GM23338 (cell line): Measurements from ENCODE around the gene FAF2. TPM values are rescaled to one million over a fixed set of nuclear protein-coding genes. Genes with fewer than 3 reads are reported as not detected.

Source experiments
- ATAC-seq: fragments of 200-7000 bp; cut with Tn5 transposase; 3 replicates; pipeline ENCODE4 v1.9.1; 2020
- DNase-seq: peaks from one replicate; pipeline ENCODE4 v3.0.0-alpha.2; 2015; ENCODE audit warnings: low spot score
- H2AFZ ChIP-seq: fragments of 200-600 bp; sonication (generic); 2 replicates; pipeline ENCODE4 v1.8.0; 2016; ENCODE audit warnings: antibody characterized with exemption, mild to moderate bottlenecking, moderate library complexity
- H3F3A ChIP-seq: fragments of 200-600 bp; sonication (generic); replicated peaks from 2 replicates; pipeline ENCODE4 v1.8.0; 2017; ENCODE audit warnings: antibody characterized with exemption, mixed run types, low read depth
- H3K27ac ChIP-seq: fragments of 200-600 bp; sonication (generic); 2 replicates; pipeline ENCODE4 v1.6.1; 2016; ENCODE audit warnings: low read depth
- H3K27me3 ChIP-seq: fragments of 200-600 bp; sonication (generic); 2 replicates; pipeline ENCODE4 v1.8.0; 2016; ENCODE audit warnings: mild to moderate bottlenecking, mixed run types, moderate library complexity; ENCODE audit not compliant: insufficient read depth
- H3K36me3 ChIP-seq: fragments of 200-600 bp; sonication (generic); 2 replicates; pipeline ENCODE4 v1.8.0; 2016; ENCODE audit warnings: mild to moderate bottlenecking; ENCODE audit not compliant: insufficient read depth
- H3K4me1 ChIP-seq: fragments of 200-600 bp; sonication (generic); 2 replicates; pipeline ENCODE4 v1.8.0; 2016; ENCODE audit warnings: mild to moderate bottlenecking, moderate library complexity; ENCODE audit not compliant: insufficient read depth
- H3K4me2 ChIP-seq: fragments of 200-600 bp; sonication (generic); 2 replicates; pipeline ENCODE4 v1.7.1; 2017; ENCODE audit warnings: mixed run types
- H3K4me3 ChIP-seq: fragments of 200-600 bp; sonication (generic); 2 replicates; pipeline ENCODE4 v1.6.1; 2016; ENCODE audit warnings: mixed run types
- H3K79me2 ChIP-seq: fragments of 200-600 bp; sonication (generic); replicated peaks from 2 replicates; pipeline ENCODE4 v1.8.0; 2017; ENCODE audit warnings: mild to moderate bottlenecking; ENCODE audit not compliant: insufficient read depth
- H3K9me2 ChIP-seq: fragments of 200-600 bp; sonication (generic); 2 replicates; pipeline ENCODE4 v1.8.0; 2017; ENCODE audit not compliant: insufficient read depth
- H4K20me1 ChIP-seq: fragments of 200-600 bp; sonication (generic); replicated peaks from 2 replicates; pipeline ENCODE4 v1.8.0; 2017; ENCODE audit warnings: mild to moderate bottlenecking; ENCODE audit not compliant: insufficient read depth
- H3K27ac Mint-ChIP-seq: 2 replicates; pipeline ENCODE4 v1.8.0; 2020; ENCODE audit warnings: inconsistent platforms, mild to moderate bottlenecking, moderate library complexity, mixed read lengths
- H3K27me3 Mint-ChIP-seq: 3 replicates; pipeline ENCODE4 v1.8.0; 2022; ENCODE audit warnings: low read depth, mild to moderate bottlenecking, moderate library complexity, mixed read lengths, inconsistent platforms; ENCODE audit not compliant: insufficient read depth, poor library complexity
- H3K36me3 Mint-ChIP-seq: 3 replicates; pipeline ENCODE4 v1.8.0; 2021; ENCODE audit warnings: low read depth, mild to moderate bottlenecking, inconsistent platforms, moderate library complexity, mixed read lengths
- H3K4me1 Mint-ChIP-seq: 3 replicates; pipeline ENCODE4 v1.8.0; 2020; ENCODE audit warnings: mild to moderate bottlenecking, inconsistent platforms, mixed read lengths
- H3K4me3 Mint-ChIP-seq: 3 replicates; pipeline ENCODE4 v1.8.0; 2021; ENCODE audit warnings: moderate library complexity, mild to moderate bottlenecking, inconsistent platforms, mixed read lengths
- H3K9me3 Mint-ChIP-seq: 3 replicates; pipeline ENCODE4 v1.8.0; 2020; ENCODE audit warnings: moderate library complexity, mild to moderate bottlenecking, inconsistent platforms, mixed read lengths
- ETS1 ChIP-seq: IDR thresholded peaks from 2 replicates; pipeline ENCODE4 v1.6.1; 2016; ENCODE audit warnings: antibody characterized with exemption
- REST ChIP-seq: IDR thresholded peaks from one replicate; pipeline ENCODE4 v1.6.1; 2018; ENCODE audit warnings: antibody characterized with exemption; ENCODE audit not compliant: unreplicated experiment
- ZNF462 ChIP-seq: fragments of 250-450 bp; sonication (Bioruptor Pico); IDR thresholded peaks from 2 replicates; pipeline ENCODE4 v1.5.0; 2020; ENCODE audit warnings: mild to moderate bottlenecking, moderate library complexity
- polyA plus RNA-seq: library from polyadenylated mRNA; unstranded; fragments of >200 nt; fragmentation: Nextera tagmentation; extraction: Ambion mirVana; gene quantifications from 2 replicates; pipeline ENCODE4 v1.2.1, GENCODE V29; 2016
- total RNA-seq: library from RNA; depleted of rRNA; stranded (reverse); fragments of >200 nt; shearing (Covaris generic); gene quantifications from 2 replicates; pipeline ENCODE4 v1.2.3, GENCODE V29; 2014

Gene FAF2
- total and polyA plus RNA-seq, 2 experiments from 2014 or later: 32.8 to 37.6 TPM

- TF ChIP-seq ZNF462 (no peak), ETS1 (no peak), REST (no peak)
Observed at GRCh38 chr5:176413255-176413565, 35.0 kb upstream of the FAF2 start (continued).

GRCh38 chr5:176413709-176414191 is 34.4 kb upstream of the FAF2 start:
- H3K4me3 Mint-ChIP-seq: no peak overlapping the region
- H3K36me3 ChIP-seq: no peaks in the 10 kb centered on the region
- H3K4me2 ChIP-seq: no peak overlapping the region
- no peaks in the 10 kb centered on the region for H3K36me3 Mint-ChIP-seq
- no peak overlapping the region for H3K27ac Mint-ChIP-seq
- H3K9me3 Mint-ChIP-seq: peaks cover 12% of the 10 kb centered on the region
- H3F3A ChIP-seq: 0 out of 2 replicates have a peak, but pooled peaks cover 4% of the 10 kb centered on the region
- H3K79me2 ChIP-seq: no peaks in the 10 kb centered on the region
- H3K4me1 ChIP-seq: 0 out of 2 replicates have a peak, but pooled peaks cover 3% of the 10 kb centered on the region
- H3K4me3 ChIP-seq: no peak overlapping the region
- ATAC-seq (no peak), DNase-seq (no peak)
- 0 out of 3 replicates have a peak, but pooled peaks cover 3% of the 10 kb centered on the region for H3K4me1 Mint-ChIP-seq
- H2AFZ ChIP-seq: no peak overlapping the region
- H3K27me3 ChIP-seq: peaks cover 29% of the 10 kb centered on the region
- 0 out of 2 replicates have a peak, but pooled peaks cover 2% of the 10 kb centered on the region for H3K9me2 ChIP-seq
- H4K20me1 ChIP-seq: peaks cover 10% of the 10 kb centered on the region
- no peak overlapping the region for H3K27ac ChIP-seq
- peaks cover 12% of the 10 kb centered on the region for H3K27me3 Mint-ChIP-seq
- TF ChIP-seq ETS1: no peak
